ENCODE results near the gene RPS6KA5. TPM values are rescaled to one million over a fixed set of nuclear protein-coding genes. Genes with fewer than 3 reads are reported as not detected.

Gene RPS6KA5
- total and polyA plus RNA-seq, 5 donors: 2.0 to 15.5 (median 11.5) TPM

GRCh38 chr14:91067186-91067585, 6.7 kb upstream of the RPS6KA5 start:
- no peaks in the 10 kb centered on the region for H3K27me3 ChIP-seq (ENCODE audit: control insufficient read depth, insufficient read depth)
- DNase-seq: no peak
- H3K27ac ChIP-seq (ENCODE audit: low read length): no peak overlapping the region
- no peak for ATAC-seq
- H3K9me3 ChIP-seq (ENCODE audit: control insufficient read depth, low read length): no peaks in the 10 kb centered on the region
- H3K4me1 ChIP-seq (ENCODE audit: control insufficient read depth, insufficient read depth, low read length): no peaks in the 10 kb centered on the region
- intact Hi-C loops (cut with DNase I): loop anchor here in 1 of 4 donors (10.0 kb wide), 1 partner anchor 88 kb away; no protein-coding TSS in a partner anchor
- 86% methylated on average over 1 of the region's 1 CpG for WGBS
- H3K4me3 ChIP-seq (ENCODE audit: low read length): no peak overlapping the region

GRCh38 chr14:91065266-91065665, 4.8 kb upstream of the RPS6KA5 start:
- H3K4me3 ChIP-seq (ENCODE audit: low read length): no peak overlapping the region
- no peaks in the 10 kb centered on the region for H3K4me1 ChIP-seq (ENCODE audit: control insufficient read depth, insufficient read depth, low read length)
- 60% methylated on average over 3 of the region's 3 CpGs for WGBS
- no peak overlapping the region for H3K27ac ChIP-seq (ENCODE audit: low read length)
- intact Hi-C loops (cut with DNase I): loop anchor here in 1 of 4 donors (10.0 kb wide), 1 partner anchor 90 kb away; no protein-coding TSS in a partner anchor
- DNase-seq (no peak), ATAC-seq (no peak)
- no peaks in the 10 kb centered on the region for H3K9me3 ChIP-seq (ENCODE audit: control insufficient read depth, low read length)
- no peaks in the 10 kb centered on the region for H3K27me3 ChIP-seq (ENCODE audit: control insufficient read depth, insufficient read depth)

GRCh38 chr14:91063119-91063518, 2.7 kb upstream of the RPS6KA5 start:
- intact Hi-C loops (cut with DNase I): loop anchor here in 2 of 4 donors (5.0 to 10.0 kb wide), 3 partner anchors 39 to 109 kb away; no protein-coding TSS in a partner anchor
- no peaks in the 10 kb centered on the region for H3K27me3 ChIP-seq (ENCODE audit: control insufficient read depth, insufficient read depth)
- H3K9me3 ChIP-seq (ENCODE audit: control insufficient read depth, low read length): no peaks in the 10 kb centered on the region
- no peaks in the 10 kb centered on the region for H3K4me1 ChIP-seq (ENCODE audit: control insufficient read depth, insufficient read depth, low read length)
- H3K4me3 ChIP-seq (ENCODE audit: low read length): no peak overlapping the region
- DNase-seq (no peak), ATAC-seq (no peak)
- no peak overlapping the region for H3K27ac ChIP-seq (ENCODE audit: low read length)

GRCh38 chr14:91062600-91062999, 2.2 kb upstream of the RPS6KA5 start:
- intact Hi-C loops (cut with DNase I): loop anchor here in 2 of 4 donors (5.0 to 10.0 kb wide), 3 partner anchors 40 to 110 kb away; no protein-coding TSS in a partner anchor
- no peak for DNase-seq
- no peak overlapping the region for H3K27ac ChIP-seq (ENCODE audit: low read length)
- H3K27me3 ChIP-seq (ENCODE audit: control insufficient read depth, insufficient read depth): no peaks in the 10 kb centered on the region
- no peak overlapping the region for H3K4me3 ChIP-seq (ENCODE audit: low read length)
- H3K4me1 ChIP-seq (ENCODE audit: control insufficient read depth, insufficient read depth, low read length): no peaks in the 10 kb centered on the region
- no peaks in the 10 kb centered on the region for H3K9me3 ChIP-seq (ENCODE audit: control insufficient read depth, low read length)
- 87% methylated on average over 2 of the region's 2 CpGs for WGBS
- ATAC-seq: no peak

- intact Hi-C loops (cut with DNase I): loop anchor here in 2 of 4 donors (5.0 to 10.0 kb wide), 3 partner anchors 41 to 111 kb away; no protein-coding TSS in a partner anchor
- Histone ChIP-seq H3K9me3 (ENCODE audit: control insufficient read depth, low read length) (no peaks in the 10 kb centered on the region), H3K4me3 (ENCODE audit: low read length) (peak overlapping the region; percentile 54), H3K27ac (ENCODE audit: low read length) (peak overlapping the region; percentile 17), H3K4me1 (ENCODE audit: control insufficient read depth, insufficient read depth, low read length) (no peaks in the 10 kb centered on the region), H3K27me3 (ENCODE audit: control insufficient read depth, insufficient read depth) (no peaks in the 10 kb centered on the region)
- 1% methylated on average over 26 of the region's 26 CpGs for WGBS
- ATAC-seq (no peak), DNase-seq (no peak)
Observed at GRCh38 chr14:91061056-91061887, 831 bp upstream of the RPS6KA5 start.

GRCh38 chr14:91059576-91060350, 678 bp downstream of the RPS6KA5 start:
- Histone ChIP-seq H3K27ac (ENCODE audit: low read length) (peak overlapping the region; percentile 91), H3K9me3 (ENCODE audit: control insufficient read depth, low read length) (no peaks in the 10 kb centered on the region), H3K4me3 (ENCODE audit: low read length) (peak overlapping the region; percentile 83), H3K27me3 (ENCODE audit: control insufficient read depth, insufficient read depth) (no peaks in the 10 kb centered on the region), H3K4me1 (ENCODE audit: control insufficient read depth, insufficient read depth, low read length) (no peaks in the 10 kb centered on the region)
- intact Hi-C loops (cut with DNase I): loop anchor here in 3 of 4 donors (5.0 to 10.0 kb wide), 4 partner anchors 43 to 113 kb away; no protein-coding TSS in a partner anchor
- ATAC-seq (peak; percentile 66 to 68), DNase-seq (peak; percentile 26 to 88 (median 74))
- 1% methylated on average over 72 of the region's 72 CpGs for WGBS

- Histone ChIP-seq H3K27me3 (ENCODE audit: control insufficient read depth, insufficient read depth) (no peaks in the 10 kb centered on the region), H3K4me3 (ENCODE audit: low read length) (no peak overlapping the region), H3K4me1 (ENCODE audit: control insufficient read depth, insufficient read depth, low read length) (no peaks in the 10 kb centered on the region), H3K9me3 (ENCODE audit: control insufficient read depth, low read length) (no peaks in the 10 kb centered on the region), H3K27ac (ENCODE audit: low read length) (no peak overlapping the region)
- 70% methylated on average over 6 of the region's 6 CpGs for WGBS
- DNase-seq (no peak), ATAC-seq (no peak)
- intact Hi-C loops (cut with DNase I): loop anchor here in 1 of 4 donors (10.0 kb wide), 1 partner anchor 107 kb away; no protein-coding TSS in a partner anchor
Observed at GRCh38 chr14:91058042-91058581, 2.3 kb downstream of the RPS6KA5 start.

GRCh38 chr14:91056361-91056760, 4.1 kb downstream of the RPS6KA5 start:
- no peak overlapping the region for H3K27ac ChIP-seq (ENCODE audit: low read length)
- H3K9me3 ChIP-seq (ENCODE audit: control insufficient read depth, low read length): no peaks in the 10 kb centered on the region
- no peaks in the 10 kb centered on the region for H3K27me3 ChIP-seq (ENCODE audit: control insufficient read depth, insufficient read depth)
- no peak for DNase-seq
- no peak for ATAC-seq
- intact Hi-C loops (cut with DNase I): loop anchor here in 1 of 4 donors (10.0 kb wide), 1 partner anchor 108 kb away; no protein-coding TSS in a partner anchor
- WGBS: 96% methylated on average over 3 of the region's 3 CpGs
- no peaks in the 10 kb centered on the region for H3K4me1 ChIP-seq (ENCODE audit: control insufficient read depth, insufficient read depth, low read length)
- no peak overlapping the region for H3K4me3 ChIP-seq (ENCODE audit: low read length)

GRCh38 chr14:91055016-91055415, 5.4 kb downstream of the RPS6KA5 start:
- ATAC-seq (no peak), DNase-seq (no peak)
- no peaks in the 10 kb centered on the region for H3K9me3 ChIP-seq (ENCODE audit: control insufficient read depth, low read length)
- H3K27me3 ChIP-seq (ENCODE audit: control insufficient read depth, insufficient read depth): no peaks in the 10 kb centered on the region
- H3K4me1 ChIP-seq (ENCODE audit: control insufficient read depth, insufficient read depth, low read length): no peaks in the 10 kb centered on the region
- intact Hi-C loops (cut with DNase I): loop anchor here in 1 of 4 donors (10.0 kb wide), 1 partner anchor 110 kb away; no protein-coding TSS in a partner anchor
- no peak overlapping the region for H3K27ac ChIP-seq (ENCODE audit: low read length)
- H3K4me3 ChIP-seq (ENCODE audit: low read length): no peak overlapping the region

GRCh38 chr14:91048676-91049075, 11.8 kb downstream of the RPS6KA5 start:
- Histone ChIP-seq H3K27me3 (ENCODE audit: control insufficient read depth, insufficient read depth) (no peaks in the 10 kb centered on the region), H3K9me3 (ENCODE audit: control insufficient read depth, low read length) (no peaks in the 10 kb centered on the region), H3K4me1 (ENCODE audit: control insufficient read depth, insufficient read depth, low read length) (no peaks in the 10 kb centered on the region), H3K27ac (ENCODE audit: low read length) (no peak overlapping the region), H3K4me3 (ENCODE audit: low read length) (no peak overlapping the region)
- ATAC-seq (no peak), DNase-seq (no peak)
- WGBS: 97% methylated on average over 1 of the region's 1 CpG
- intact Hi-C loops (cut with DNase I): no loop called here

All from right cardiac atrium (tissue), 5 donors.